ENCODE measurements around the gene PPM1L. TPM values are rescaled to one million over a fixed set of nuclear protein-coding genes. Genes with fewer than 3 reads are reported as not detected.

PPM1L gene
- total and polyA plus RNA-seq, 2 of the 13 experiments (the other 11 are each of a cell fraction or from before 2014, with no cell fraction given) = 0.22 to 1.4 TPM

DNA sequence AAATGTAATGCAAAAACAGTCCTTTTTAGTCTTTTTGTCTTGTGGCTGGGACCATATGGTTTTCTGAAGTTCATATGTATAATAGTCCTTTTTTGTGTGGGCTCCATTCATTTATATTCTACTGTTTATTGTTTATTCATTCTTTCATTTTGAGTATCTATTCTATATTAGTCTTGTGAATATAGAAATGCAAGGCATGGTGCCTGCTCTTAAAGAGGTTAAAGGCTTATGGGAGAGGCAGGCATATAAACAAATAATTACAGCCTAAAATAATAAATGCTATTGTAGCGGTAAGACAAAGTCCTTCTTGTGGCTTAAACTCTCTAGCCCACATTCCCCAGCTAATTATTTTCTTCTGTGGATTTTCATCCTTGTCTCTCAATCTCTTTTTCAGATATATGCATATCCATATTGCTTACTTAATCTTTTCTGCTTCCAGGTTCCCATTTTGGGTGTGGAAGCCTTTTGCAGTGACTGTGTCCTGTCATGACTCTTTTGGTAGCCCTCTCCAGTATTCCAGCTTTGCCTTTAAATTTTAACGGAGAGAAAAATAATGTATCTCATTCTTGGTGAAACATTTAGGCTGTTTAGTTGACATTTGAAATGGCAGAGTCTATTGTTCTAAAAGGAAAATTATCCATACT, 101.6 kb downstream of the PPM1L start:
- Histone ChIP-seq H3K27me3 (ENCODE audit: control insufficient read depth in 1 of 2, insufficient read depth in 2 of 2, low read length in 2 of 2) (no peaks in the 10 kb centered on the region), H3K36me3 (replicated peaks in 1 of 2; ENCODE audit: control insufficient read depth in 1 of 2, insufficient read depth in 2 of 2, low read length in 2 of 2) (no peaks in the 10 kb centered on the region), H3K9ac (ENCODE audit: insufficient read depth, low read depth, low read length) (no peak overlapping the region), H4K20me1 (ENCODE audit: insufficient read depth, low read length) (no peaks in the 10 kb centered on the region), H2AFZ (ENCODE audit: low read length) (no peak overlapping the region), H3K9me3 (ENCODE audit: low read length) (no peaks in the 10 kb centered on the region), H3K4me3 (replicated peaks in 1 of 3; ENCODE audit: insufficient read depth in 1 of 3, low read depth in 2 of 3, low read length in 3 of 3) (no peak overlapping the region), H3K4me1 (ENCODE audit: insufficient read depth, low read length) (no peaks in the 10 kb centered on the region), H3K4me2 (ENCODE audit: low read depth, low read length) (no peak overlapping the region), H3K27ac (ENCODE audit: extremely low read length, insufficient read depth, low read length) (no peak overlapping the region), H3K79me2 (ENCODE audit: insufficient read depth, low read length) (no peaks in the 10 kb centered on the region)
- no TSS peak for BruUV-seq (replicated peaks)
- FAIRE-seq (no peak), DNase-seq (ENCODE audit: low spot score) (no peak), ATAC-seq (no peak)
- intact Hi-C loops (cut with micrococcal nuclease; ENCODE audit: unreplicated experiment) (no loop called here), in situ Hi-C loops (cut with HindIII; ENCODE audit: extremely low pct_ligation_motif_present, low pct_unique_long_range_greater_than_20kb) (no loop called here)
- ChIA-PET CTCF (ENCODE audit: low intra/inter-chr PET ratio, low total read pairs) (no interaction called here), POLR2A (no interaction called here)
- TF ChIP-seq ZFP1 (CRISPR knock-in tag; IDR thresholded peaks at IDR 0.05) = no peak
- TF ChIP-seq, protein P1, sequence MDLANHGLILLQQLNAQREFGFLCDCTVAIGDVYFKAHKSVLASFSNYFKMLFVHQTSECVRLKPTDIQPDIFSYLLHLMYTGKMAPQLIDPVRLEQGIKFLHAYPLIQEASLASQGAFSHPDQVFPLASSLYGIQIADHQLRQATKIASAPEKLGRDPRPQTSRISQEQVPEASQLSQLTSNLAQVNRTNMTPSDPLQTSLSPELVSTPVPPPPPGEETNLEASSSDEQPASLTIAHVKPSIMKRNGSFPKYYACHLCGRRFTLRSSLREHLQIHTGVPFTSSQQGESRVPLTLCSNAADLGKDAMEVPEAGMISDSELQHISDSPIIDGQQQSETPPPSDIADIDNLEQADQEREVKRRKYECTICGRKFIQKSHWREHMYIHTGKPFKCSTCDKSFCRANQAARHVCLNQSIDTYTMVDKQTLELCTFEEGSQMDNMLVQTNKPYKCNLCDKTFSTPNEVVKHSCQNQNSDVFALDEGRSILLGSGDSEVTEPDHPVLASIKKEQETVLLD (CRISPR knock-in tag; IDR thresholded peaks at IDR 0.05; ENCODE audit: low read depth) = no peak
- TF ChIP-seq ZIK1 (CRISPR knock-in tag; IDR thresholded peaks at IDR 0.05; ENCODE audit: borderline replicate concordance, low read depth) = no peak
- no peak for TF ChIP-seq SAP130 (CRISPR knock-in tag; IDR thresholded peaks at IDR 0.05; ENCODE audit: low read depth)
- TF ChIP-seq ISL2 (CRISPR knock-in tag; IDR thresholded peaks at IDR 0.05) = no peak
- TF ChIP-seq TCF7L2 (IDR thresholded peaks at IDR 0.05; ENCODE audit: low read depth, low read length) = no peak
- TF ChIP-seq, protein P2, sequence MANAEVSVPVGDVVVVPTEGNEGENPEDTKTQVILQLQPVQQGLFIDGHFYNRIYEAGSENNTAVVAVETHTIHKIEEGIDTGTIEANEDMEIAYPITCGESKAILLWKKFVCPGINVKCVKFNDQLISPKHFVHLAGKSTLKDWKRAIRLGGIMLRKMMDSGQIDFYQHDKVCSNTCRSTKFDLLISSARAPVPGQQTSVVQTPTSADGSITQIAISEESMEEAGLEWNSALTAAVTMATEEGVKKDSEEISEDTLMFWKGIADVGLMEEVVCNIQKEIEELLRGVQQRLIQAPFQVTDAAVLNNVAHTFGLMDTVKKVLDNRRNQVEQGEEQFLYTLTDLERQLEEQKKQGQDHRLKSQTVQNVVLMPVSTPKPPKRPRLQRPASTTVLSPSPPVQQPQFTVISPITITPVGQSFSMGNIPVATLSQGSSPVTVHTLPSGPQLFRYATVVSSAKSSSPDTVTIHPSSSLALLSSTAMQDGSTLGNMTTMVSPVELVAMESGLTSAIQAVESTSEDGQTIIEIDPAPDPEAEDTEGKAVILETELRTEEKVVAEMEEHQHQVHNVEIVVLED (CRISPR knock-in tag; IDR thresholded peaks at IDR 0.05; ENCODE audit: borderline replicate concordance) = no peak
- TF ChIP-seq ARHGAP35 (CRISPR knock-in tag; IDR thresholded peaks at IDR 0.05; ENCODE audit: borderline replicate concordance) = no peak
- WGBS (ENCODE audit: low lambda C conversion rate) = 29% methylated on average over 2 of the region's 2 CpGs

Measured in HepG2 (cell line).